Adrenal gland (tissue), 12 donors: ENCODE results near the gene TRPM8. TPM values are rescaled to one million over a fixed set of nuclear protein-coding genes. Genes with fewer than 3 reads are reported as not detected.

ENCODE experiments used
- DNase-seq, 7 donors: peaks; one replicate each; pipeline ENCODE4 v3.0.0-alpha.2; 2019 to 2020
- H3K27ac ChIP-seq, 5 donors: fragments of 200-600 bp; sonication (generic) in 4 of 5; 1 replicate in 3 of 5; 2 replicates in 2 of 5; pipeline versions ENCODE4 v1.5.1 to v1.8.0; 2016 to 2020; ENCODE audit warnings: mild to moderate bottlenecking in 1 of 5
- H3K27me3 ChIP-seq: fragments of 200-600 bp; 2 replicates; pipeline ENCODE4 v1.8.0; 2021
- H3K36me3 ChIP-seq, 2 donors: fragments of 200-600 bp; replicated peaks in 1 of 2; 1 replicate in 1 of 2; 2 replicates in 1 of 2; pipeline versions ENCODE4 v1.5.1 to v1.8.0; 2018 to 2022
- H3K4me1 ChIP-seq, 2 donors: fragments of 200-600 bp; replicated peaks in 1 of 2; 1 replicate in 1 of 2; 2 replicates in 1 of 2; pipeline versions ENCODE4 v1.5.1 to v1.8.0; 2018 to 2021
- H3K4me3 ChIP-seq, 4 donors: fragments of 200-600 bp; sonication (generic) in 3 of 4; one replicate each; pipeline ENCODE4 v1.5.1; 2016 to 2018
- H3K9me3 ChIP-seq, 3 donors: fragments of 200-600 bp; sonication (generic) in 1 of 3; replicated peaks in 1 of 3; 1 replicate in 2 of 3; 2 replicates in 1 of 3; pipeline versions ENCODE4 v1.5.1 to v1.8.0; 2016 to 2021
- POLR2A ChIP-seq, 2 donors: fragments of 450-650 bp; IDR thresholded peaks; one replicate each; pipeline ENCODE4 v1.6.1; 2017; ENCODE audit warnings: antibody characterized with exemption in 2 of 2, mild to moderate bottlenecking in 2 of 2, moderate library complexity in 1 of 2
- WGBS, 4 donors: extraction: QIAGEN DNeasy Blood & Tissue Kit in 2 of 4; methylation state at CpG; one replicate each; pipeline versions ENCODE4 v1.1.5 to v1.1.7; 2013 to 2017; 5-methylcytosine and 5-hydroxymethylcytosine counted together
- intact Hi-C, 2 donors: fragments of 100-400 bp; cut with DNase I; formaldehyde crosslinking; loops; one replicate each; pipeline versions ENCODE4 v1.14.1 to v1.15.0; 2022 to 2023
- polyA plus RNA-seq, 3 donors: library from polyadenylated mRNA; stranded (reverse); fragments of 200-250 nt in 2 of 3; fragments of 350-450 nt in 1 of 3; fragmentation: Illumina TruSeq in 1 of 3; extraction: RNeasy Lipid Tissue Mini Kit (QIAGEN cat#74804) in 1 of 3; gene quantifications; one replicate each; pipeline ENCODE4 v1.2.3, GENCODE V29; 2013 to 2014
- total RNA-seq, 9 donors: library from RNA; depleted of rRNA in 4 of 9; stranded (reverse); fragments of >200 nt in 4 of 9; fragments of 120-200 nt in 1 of 9; fragmentation: NEBNext Ultra II Directional in 1 of 9; extraction: Animal tissue kit (Norgen Biotek cat#: 25700) in 1 of 9; gene quantifications; one replicate each; pipeline versions ENCODE4 v1.1.0 to v1.2.4, GENCODE V29; 2013 to 2023
- TF ChIP-seq, protein P1 (sequence below), 6 experiments: fragments of 450-650 bp in 4 of 6; fragments of 200-600 bp in 2 of 6; sonication (generic) in 1 of 6; IDR thresholded peaks; 1 replicate in 5 of 6; 2 replicates in 1 of 6; pipeline versions ENCODE4 v1.5.1 to v1.8.0; 2016 to 2021; ENCODE audit warnings: antibody characterized with exemption in 6 of 6, mild to moderate bottlenecking in 2 of 6, moderate library complexity in 1 of 6
- donor health status: healthy with polysubstance abuse.
- donor health status: Bipolar disorder and iron deficiency.
- donor health status: DM: yes; HTN: yes; CAD: no.
- donor health status: DM: no; HTN: no; CAD: no.
- donor health status: DM: no; HTN: no; CAD: no.
- donor health status: DM: yes; HTN: yes; CAD: no.

Gene TRPM8
- total and polyA plus RNA-seq, 12 donors, result not detected

GRCh38 chr2:234044157-234044556 is 127.0 kb downstream of the TRPM8 start:
- Histone ChIP-seq H3K9me3 (no peaks in the 10 kb centered on the region), H3K27me3 (no peaks in the 10 kb centered on the region), H3K4me3 (no peak overlapping the region), H3K27ac (no peak overlapping the region), H3K36me3 (no peaks in the 10 kb centered on the region), H3K4me1 (no peaks in the 10 kb centered on the region)
- WGBS, 4 donors, result 15 to 39% (median 33%) methylated on average over 1 of the region's 1 CpG
- intact Hi-C loops, result no loop called here
- no peak for DNase-seq
- TF ChIP-seq, protein P1, sequence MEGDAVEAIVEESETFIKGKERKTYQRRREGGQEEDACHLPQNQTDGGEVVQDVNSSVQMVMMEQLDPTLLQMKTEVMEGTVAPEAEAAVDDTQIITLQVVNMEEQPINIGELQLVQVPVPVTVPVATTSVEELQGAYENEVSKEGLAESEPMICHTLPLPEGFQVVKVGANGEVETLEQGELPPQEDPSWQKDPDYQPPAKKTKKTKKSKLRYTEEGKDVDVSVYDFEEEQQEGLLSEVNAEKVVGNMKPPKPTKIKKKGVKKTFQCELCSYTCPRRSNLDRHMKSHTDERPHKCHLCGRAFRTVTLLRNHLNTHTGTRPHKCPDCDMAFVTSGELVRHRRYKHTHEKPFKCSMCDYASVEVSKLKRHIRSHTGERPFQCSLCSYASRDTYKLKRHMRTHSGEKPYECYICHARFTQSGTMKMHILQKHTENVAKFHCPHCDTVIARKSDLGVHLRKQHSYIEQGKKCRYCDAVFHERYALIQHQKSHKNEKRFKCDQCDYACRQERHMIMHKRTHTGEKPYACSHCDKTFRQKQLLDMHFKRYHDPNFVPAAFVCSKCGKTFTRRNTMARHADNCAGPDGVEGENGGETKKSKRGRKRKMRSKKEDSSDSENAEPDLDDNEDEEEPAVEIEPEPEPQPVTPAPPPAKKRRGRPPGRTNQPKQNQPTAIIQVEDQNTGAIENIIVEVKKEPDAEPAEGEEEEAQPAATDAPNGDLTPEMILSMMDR (IDR thresholded peaks at IDR 0.05), result no peak
- no peak for TF ChIP-seq POLR2A (IDR thresholded peaks at IDR 0.05)

DNA sequence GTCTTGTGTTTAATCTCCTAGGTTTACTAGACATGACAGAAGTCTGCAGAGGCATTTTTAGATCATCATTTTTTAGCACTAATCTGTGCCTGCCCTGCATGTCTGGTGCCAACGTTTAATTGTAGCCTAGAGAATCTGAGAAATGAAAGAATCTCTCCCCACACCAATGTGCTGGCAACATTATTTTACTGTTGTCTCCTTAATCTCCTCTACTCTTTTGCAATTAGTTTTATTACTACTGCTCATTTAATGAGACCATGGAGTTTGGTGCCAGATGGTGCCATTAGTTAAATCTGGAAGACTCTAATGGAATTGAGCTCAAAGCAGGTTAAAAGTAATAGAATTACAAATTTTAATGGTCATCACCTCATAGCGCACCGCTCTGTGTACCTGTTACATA is 129.3 kb downstream of the TRPM8 start:
- TF ChIP-seq POLR2A (IDR thresholded peaks at IDR 0.05), result no peak
- TF ChIP-seq, protein P1 (IDR thresholded peaks at IDR 0.05), result no peak
- Histone ChIP-seq H3K36me3 (no peaks in the 10 kb centered on the region), H3K4me3 (no peak overlapping the region), H3K4me1 (no peaks in the 10 kb centered on the region), H3K27me3 (peaks cover 3% of the 10 kb centered on the region), H3K9me3 (no peaks in the 10 kb centered on the region), H3K27ac (no peak overlapping the region)
- no peak for DNase-seq
- WGBS, 4 donors, result 67 to 89% (median 83%) methylated on average over 3 of the region's 3 CpGs
- intact Hi-C loops, result no loop called here

- TF ChIP-seq, protein P1 (IDR thresholded peaks at IDR 0.05), result no peak
- TF ChIP-seq POLR2A (IDR thresholded peaks at IDR 0.05), result no peak
- Histone ChIP-seq H3K27me3 (peaks cover 3% of the 10 kb centered on the region), H3K36me3 (no peaks in the 10 kb centered on the region), H3K27ac (no peak overlapping the region), H3K9me3 (no peaks in the 10 kb centered on the region), H3K4me3 (no peak overlapping the region), H3K4me1 (no peaks in the 10 kb centered on the region)
- intact Hi-C loops, result no loop called here
- no peak for DNase-seq
Observed at GRCh38 chr2:234047361-234047760, 130.2 kb downstream of the TRPM8 start.

DNA sequence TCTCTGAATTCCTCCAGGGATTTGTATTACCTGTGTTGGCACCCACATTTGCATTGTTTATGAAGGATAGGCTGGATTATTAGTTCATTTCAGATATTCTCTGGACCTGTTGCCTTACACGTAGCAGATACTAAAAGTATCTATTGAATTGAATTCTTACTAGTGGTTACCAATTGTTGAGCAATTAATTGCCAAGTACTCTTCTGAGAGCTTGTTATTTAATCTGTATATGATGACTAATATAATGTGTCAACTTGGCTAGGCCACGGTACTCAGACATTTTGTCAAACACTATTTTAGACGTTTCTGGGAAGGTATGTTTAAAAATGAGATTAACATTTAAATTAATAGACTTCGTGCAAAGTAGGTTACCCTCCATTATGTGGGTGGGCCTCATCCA is 130.9 kb downstream of the TRPM8 start:
- Histone ChIP-seq H3K9me3 (no peaks in the 10 kb centered on the region), H3K4me3 (no peak overlapping the region), H3K4me1 (no peaks in the 10 kb centered on the region), H3K27ac (no peak overlapping the region), H3K27me3 (peaks cover 3% of the 10 kb centered on the region), H3K36me3 (no peaks in the 10 kb centered on the region)
- TF ChIP-seq, protein P1 (IDR thresholded peaks at IDR 0.05), result no peak
- no peak for TF ChIP-seq POLR2A (IDR thresholded peaks at IDR 0.05)
- 70 to 82% (median 78%) methylated on average over 4 of the region's 4 CpGs for WGBS, 4 donors
- DNase-seq, result no peak
- intact Hi-C loops, result no loop called here
